NT2/D1 (cell line): ENCODE results near the gene FAM13A.
"Not testable (repeated sequence)": the region's sequence is repeated elsewhere in the genome, so short reads cannot be mapped to it uniquely, and the experiment has no call there.

Experiments used
- DNase-seq: peaks from one replicate; pipeline ENCODE4 v3.0.0-alpha.2; 2011; ENCODE audit warnings: low read depth, low spot score
- H3K27me3 ChIP-seq: 2 replicates; pipeline ENCODE4 v1.6.0; 2011; ENCODE audit warnings: mild to moderate bottlenecking; ENCODE audit not compliant: insufficient read length, insufficient read depth
- H3K36me3 ChIP-seq: 2 replicates; pipeline ENCODE4 v1.6.1; 2011; ENCODE audit warnings: mild to moderate bottlenecking, low read length, mixed read lengths; ENCODE audit not compliant: insufficient read depth, insufficient read length
- H3K4me1 ChIP-seq: 2 replicates; pipeline ENCODE4 v1.5.1; 2011; ENCODE audit not compliant: insufficient read depth, insufficient read length
- H3K4me3 ChIP-seq: 2 replicates; pipeline ENCODE4 v1.5.1; 2011; ENCODE audit warnings: low read depth; ENCODE audit not compliant: insufficient read length
- H3K9ac ChIP-seq: 2 replicates; pipeline ENCODE4 v1.6.0; 2011; ENCODE audit warnings: low read depth; ENCODE audit not compliant: insufficient read length
- H3K9me3 ChIP-seq: 2 replicates; pipeline ENCODE4 v1.5.1; 2011; ENCODE audit warnings: mild to moderate bottlenecking, low read length; ENCODE audit not compliant: insufficient read depth
- SUZ12 ChIP-seq: IDR thresholded peaks from 2 replicates; pipeline ENCODE4 v1.6.1; 2011; ENCODE audit not compliant: insufficient read length, insufficient read depth; ENCODE audit errors: extremely low read depth
- YY1 ChIP-seq: IDR thresholded peaks from 2 replicates; pipeline ENCODE4 v1.6.1; 2011; ENCODE audit not compliant: insufficient read length, insufficient read depth
- ZNF274 ChIP-seq: IDR thresholded peaks from 2 replicates; pipeline ENCODE4 v1.6.1; 2011; ENCODE audit warnings: mild to moderate bottlenecking, low read depth, low read length

Gene FAM13A

GRCh38 chr4:88859191-88859812 is 197.7 kb downstream of the FAM13A start:
- Histone ChIP-seq H3K4me3 (no peak overlapping the region), H3K27me3 (no peaks in the 10 kb centered on the region), H3K9me3 (no peaks in the 10 kb centered on the region), H3K36me3 (no peaks in the 10 kb centered on the region), H3K4me1 (no peaks in the 10 kb centered on the region), H3K9ac (no peak overlapping the region)
- no peak for DNase-seq
- TF ChIP-seq SUZ12 (no peak), YY1 (no peak)

DNA sequence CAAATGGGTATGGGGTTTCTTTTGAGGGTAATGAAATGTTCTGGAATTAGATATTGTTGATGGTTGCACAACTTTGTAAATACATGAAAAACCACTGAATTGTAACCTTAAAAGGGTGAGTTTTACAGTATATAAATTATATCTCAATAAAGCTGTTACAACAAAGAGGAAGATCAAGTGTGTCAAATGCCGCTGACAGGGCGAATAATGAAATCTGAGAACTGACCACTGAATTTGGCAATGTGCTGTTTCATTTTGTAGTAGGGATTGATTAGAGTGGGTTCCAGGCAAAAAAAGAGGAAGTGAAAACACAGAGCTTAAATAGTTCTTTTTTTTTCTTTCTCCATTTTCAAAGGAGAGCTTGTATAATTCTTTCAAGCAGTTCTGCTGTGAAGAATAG is 198.2 kb downstream of the FAM13A start:
- Histone ChIP-seq H3K27me3 (no peaks in the 10 kb centered on the region), H3K4me1 (no peaks in the 10 kb centered on the region), H3K9me3 (no peaks in the 10 kb centered on the region), H3K36me3 (no peaks in the 10 kb centered on the region), H3K9ac (no peak overlapping the region), H3K4me3 (no peak overlapping the region)
- no peak for TF ChIP-seq SUZ12
- no peak for TF ChIP-seq YY1
- TF ChIP-seq ZNF274 = no peak
- DNase-seq = no peak

DNA sequence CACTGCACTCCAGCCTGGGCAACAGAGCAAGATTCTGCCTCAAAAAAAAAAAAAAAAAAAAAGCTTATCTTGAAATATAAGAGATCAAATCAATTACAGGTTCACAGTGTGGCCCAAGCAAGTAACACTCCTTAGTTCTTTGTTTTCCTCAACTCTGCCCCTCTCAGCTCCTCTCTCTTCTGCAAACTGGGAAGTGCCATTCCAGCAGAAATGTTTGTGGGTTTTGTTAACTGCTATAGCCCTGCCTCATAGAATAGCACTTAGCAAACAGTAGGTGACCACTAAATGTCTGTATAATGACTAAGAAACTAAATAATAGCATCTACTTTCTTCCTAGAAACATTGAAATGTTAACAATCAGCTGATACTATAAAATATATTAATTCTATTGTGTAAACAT is 199.4 kb downstream of the FAM13A start:
- Histone ChIP-seq H3K36me3 (no peaks in the 10 kb centered on the region), H3K9ac (no peak overlapping the region), H3K4me3 (no peak overlapping the region), H3K27me3 (no peaks in the 10 kb centered on the region), H3K4me1 (no peaks in the 10 kb centered on the region), H3K9me3 (no peaks in the 10 kb centered on the region)
- no peak for DNase-seq
- TF ChIP-seq SUZ12 (no peak), ZNF274 (no peak), YY1 (no peak)

DNA sequence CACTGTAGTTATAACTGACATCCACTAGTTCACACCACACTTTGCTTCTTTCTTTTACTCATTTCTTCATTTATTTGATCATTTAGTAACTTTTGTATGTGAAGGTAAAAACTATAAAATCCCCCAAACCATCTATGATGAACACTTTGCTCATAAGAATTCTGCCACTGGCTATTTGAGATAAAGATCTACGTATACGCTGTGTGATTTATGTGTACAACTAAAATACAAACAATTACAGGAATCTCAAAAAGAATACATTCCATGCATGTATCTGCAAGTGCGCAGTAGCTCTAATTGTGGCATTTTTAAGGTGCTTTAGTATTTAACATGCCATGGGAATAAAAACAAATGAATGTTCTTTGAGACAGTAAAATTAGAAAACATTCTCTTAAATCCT is 202.5 kb downstream of the FAM13A start:
- Histone ChIP-seq H3K4me1 (no peaks in the 10 kb centered on the region), H3K9ac (no peak overlapping the region), H3K36me3 (no peaks in the 10 kb centered on the region), H3K4me3 (no peak overlapping the region), H3K27me3 (no peaks in the 10 kb centered on the region), H3K9me3 (no peaks in the 10 kb centered on the region)
- no peak for DNase-seq
- TF ChIP-seq YY1 = no peak
- no peak for TF ChIP-seq SUZ12
- TF ChIP-seq ZNF274 = no peak

GRCh38 chr4:88853583-88853982 is 203.4 kb downstream of the FAM13A start:
- DNase-seq, H3K4me1 ChIP-seq, H3K36me3 ChIP-seq, H3K9ac ChIP-seq, H3K4me3 ChIP-seq, H3K9me3 ChIP-seq, H3K27me3 ChIP-seq: not testable (repeated sequence)

DNA sequence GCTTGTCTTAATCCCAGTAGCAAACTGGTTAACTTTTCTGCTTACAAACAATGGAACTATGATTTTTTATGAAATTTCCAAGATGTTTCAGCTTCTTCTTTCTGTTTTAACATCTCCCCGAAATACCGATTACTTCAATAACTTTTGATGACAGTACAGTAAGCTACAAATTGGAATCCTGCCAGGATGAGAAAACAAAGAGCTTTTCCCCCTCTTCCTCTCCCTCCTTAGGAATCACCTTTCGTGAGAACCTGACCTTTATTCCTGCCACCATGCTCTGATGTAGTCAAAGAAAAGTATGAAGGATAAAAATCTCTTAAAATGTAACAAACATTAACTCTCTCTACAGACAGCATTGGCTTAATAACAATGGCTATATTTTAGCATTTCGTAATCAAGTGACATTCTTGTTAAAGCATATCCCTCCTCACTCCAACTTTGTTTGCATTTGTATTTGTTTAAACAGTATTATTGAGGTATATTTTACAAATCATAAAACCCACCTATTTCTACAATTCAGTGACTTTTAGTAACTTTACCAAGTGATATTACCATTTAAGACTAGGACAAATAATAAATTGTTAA is 210.7 kb downstream of the FAM13A start:
- TF ChIP-seq YY1 (no peak), SUZ12 (no peak), ZNF274 (no peak)
- H3K9ac ChIP-seq = no peak overlapping the region

GRCh38 chr4:88843067-88843685 is 213.8 kb downstream of the FAM13A start:
- DNase-seq = no peak

More for the DNA sequence above, 210.7 kb downstream of the FAM13A start:
- no peak for DNase-seq
- no peaks in the 10 kb centered on the region for H3K36me3 ChIP-seq
- H3K27me3 ChIP-seq = no peaks in the 10 kb centered on the region
- H3K4me1 ChIP-seq = no peaks in the 10 kb centered on the region
- H3K4me3 ChIP-seq = no peak overlapping the region
- H3K9me3 ChIP-seq = no peaks in the 10 kb centered on the region

More at GRCh38 chr4:88843067-88843685, 213.8 kb downstream of the FAM13A start:
- Histone ChIP-seq H3K4me1 (no peaks in the 10 kb centered on the region), H3K36me3 (no peaks in the 10 kb centered on the region), H3K9ac (no peak overlapping the region), H3K4me3 (no peak overlapping the region), H3K9me3 (no peaks in the 10 kb centered on the region), H3K27me3 (no peaks in the 10 kb centered on the region)
- TF ChIP-seq SUZ12 = no peak
- TF ChIP-seq ZNF274 = no peak
- no peak for TF ChIP-seq YY1
